HCT116 (cell line): Measurements from ENCODE around the gene SERINC5. TPM values are rescaled to one million over a fixed set of nuclear protein-coding genes. Genes with fewer than 3 reads are reported as not detected.

Experiments used
- ATAC-seq: fragments of 200-7000 bp; cut with Tn5 transposase; 2 replicates; pipeline ENCODE4 v1.9.1; 2020; ENCODE audit warnings: mild to moderate bottlenecking, moderate library complexity
- BruUV-seq: library from RNA; stranded (reverse); fragments of 400-500 nt; replicated peaks from 2 replicates; lab custom pipeline; 2021; lab: Mats Ljungman, UMichigan
- CTCF ChIA-PET: fragments of 300-600 bp; sonication (Branson Sonifier 250); formaldehyde crosslinking; loops from one replicate; lab custom pipeline; 2021; ENCODE audit warnings: antibody characterized with exemption; lab: Charles Lee
- POLR2A ChIA-PET: fragments of 300-600, 350-600 bp; sonication (Branson Sonifier 250); formaldehyde crosslinking; loops from one replicate; lab custom pipeline; 2021; ENCODE audit warnings: antibody characterized with exemption; lab: Charles Lee
- RAD21 ChIA-PET, 2 experiments: fragments of 300-600 bp; sonication (Branson Sonifier 250); formaldehyde crosslinking; loops; one replicate each; lab custom pipeline; 2023; ENCODE audit warnings: low total read pairs in 2 of 2; ENCODE audit not compliant: uncharacterized antibody in 2 of 2, unreplicated experiment in 2 of 2, low non-redundant PET in 1 of 2; lab: Charles Lee
- DNase-seq: peaks from one replicate; pipeline ENCODE4 v3.0.0-alpha.2; 2010; ENCODE audit warnings: low read depth, low spot score
- H2AFZ ChIP-seq: fragments of 200-600 bp; shearing (Covaris generic), sonication (generic); 2 replicates; pipeline ENCODE4 v1.6.1; 2017; ENCODE audit warnings: low read depth, mixed run types, mixed read lengths, antibody characterized with exemption, low read length; ENCODE audit not compliant: poor library complexity, severe bottlenecking
- H3K27ac ChIP-seq: 2 replicates; pipeline ENCODE4 v1.5.1; 2012; ENCODE audit warnings: low read depth, low read length
- H3K27me3 ChIP-seq: fragments of 200-600 bp; sonication (generic); 2 replicates; pipeline ENCODE4 v1.6.1; 2016; ENCODE audit warnings: mixed run types, low read length, mixed read lengths; ENCODE audit not compliant: insufficient read depth
- H3K36me3 ChIP-seq, 2 experiments: fragments of 200-500 bp in 1 of 2; fragments of 200-600 bp in 1 of 2; sonication (Bioruptor generic) in 1 of 2; sonication (generic) in 1 of 2; 2 replicates each; pipeline versions ENCODE4 v1.5.1 to v1.6.1; 2014 to 2016; ENCODE audit warnings: low read length in 2 of 2, inconsistent platforms in 1 of 2, mixed read lengths in 1 of 2, mixed run types in 1 of 2; ENCODE audit not compliant: insufficient read depth in 2 of 2, control insufficient read depth in 1 of 2
- H3K4me1 ChIP-seq, 2 experiments: fragments of 200-600 bp in 1 of 2; sonication (generic) in 1 of 2; 2 replicates each; pipeline versions ENCODE4 v1.5.1 to v1.6.1; 2012 to 2017; ENCODE audit warnings: low read length in 2 of 2, inconsistent platforms in 1 of 2, mild to moderate bottlenecking in 1 of 2, mixed read lengths in 1 of 2, mixed run types in 1 of 2, moderate library complexity in 1 of 2; ENCODE audit not compliant: insufficient read depth in 2 of 2, control insufficient read depth in 1 of 2
- H3K4me2 ChIP-seq: fragments of 200-600 bp; sonication (generic); 2 replicates; pipeline ENCODE4 v1.6.1; 2017; ENCODE audit warnings: mixed run types, low read length, mixed read lengths
- H3K4me3 ChIP-seq, 2 experiments: fragments of 200-600 bp in 1 of 2; sonication (generic) in 1 of 2; replicated peaks in 1 of 2; 2 replicates each; pipeline ENCODE4 v1.5.1; 2011 to 2016; ENCODE audit warnings: low read length in 2 of 2, control low read depth in 1 of 2, low read depth in 1 of 2, mild to moderate bottlenecking in 1 of 2, mixed read lengths in 1 of 2, mixed run types in 1 of 2
- H3K79me2 ChIP-seq: fragments of 200-600 bp; sonication (generic); 2 replicates; pipeline ENCODE4 v1.6.1; 2017; ENCODE audit warnings: mild to moderate bottlenecking, mixed run types, low read length, moderate library complexity, mixed read lengths; ENCODE audit not compliant: insufficient read depth
- H3K9ac ChIP-seq: fragments of 200-600 bp; sonication (generic); 2 replicates; pipeline ENCODE4 v1.6.1; 2016; ENCODE audit warnings: low read length, mixed read lengths
- H3K9me2 ChIP-seq: fragments of 200-600 bp; sonication (generic), shearing (Covaris generic); 2 replicates; pipeline ENCODE4 v1.6.1; 2017; ENCODE audit warnings: mixed run types, mild to moderate bottlenecking, moderate library complexity; ENCODE audit not compliant: insufficient read depth
- H3K9me3 ChIP-seq, 2 experiments: fragments of 200-500 bp in 1 of 2; fragments of 200-600 bp in 1 of 2; sonication (Bioruptor generic) in 1 of 2; sonication (generic) in 1 of 2; 2 replicates each; pipeline ENCODE4 v1.6.1; 2014 to 2017; ENCODE audit warnings: low read length in 2 of 2, mixed read lengths in 2 of 2, inconsistent platforms in 1 of 2, low read depth in 1 of 2, mild to moderate bottlenecking in 1 of 2, mixed run types in 1 of 2, moderate library complexity in 1 of 2; ENCODE audit not compliant: control insufficient read depth in 1 of 2, insufficient read depth in 1 of 2
- H4K20me1 ChIP-seq: fragments of 200-600 bp; sonication (generic), shearing (Covaris generic); 2 replicates; pipeline ENCODE4 v1.6.1; 2017; ENCODE audit warnings: mixed run types, mild to moderate bottlenecking, moderate library complexity; ENCODE audit not compliant: insufficient read depth
- CBX3 ChIP-seq: IDR thresholded peaks from 2 replicates; pipeline ENCODE4 v1.6.1; 2012; ENCODE audit warnings: low read depth
- EGR1 ChIP-seq: IDR thresholded peaks from 2 replicates; pipeline ENCODE4 v1.6.1; 2012; ENCODE audit warnings: low read depth
- ELF1 ChIP-seq: IDR thresholded peaks from 2 replicates; pipeline ENCODE4 v1.6.1; 2012; ENCODE audit warnings: low read depth, borderline replicate concordance
- EZH2 ChIP-seq: fragments of 200-600 bp; sonication (generic); IDR thresholded peaks from 2 replicates; pipeline ENCODE4 v1.6.1; 2017; ENCODE audit warnings: antibody characterized with exemption, mixed run types
- EZH2phosphoT487 ChIP-seq: fragments of 200-600 bp; IDR thresholded peaks from 2 replicates; pipeline ENCODE4 v1.6.1; 2018; ENCODE audit warnings: antibody characterized with exemption, borderline replicate concordance
- FOSL1 ChIP-seq: IDR thresholded peaks from 2 replicates; pipeline ENCODE4 v1.6.1; 2012; ENCODE audit warnings: low read depth
- JUND ChIP-seq: IDR thresholded peaks from 2 replicates; pipeline ENCODE4 v1.6.1; 2012
- MAX ChIP-seq: IDR thresholded peaks from 2 replicates; pipeline ENCODE4 v1.6.1; 2012
- POLR2A ChIP-seq: IDR thresholded peaks from 2 replicates; pipeline ENCODE4 v1.7.0; 2011; ENCODE audit warnings: borderline replicate concordance; ENCODE audit not compliant: insufficient read depth, insufficient read length; ENCODE audit errors: extremely low read depth
- POLR2AphosphoS5 ChIP-seq: IDR thresholded peaks from 2 replicates; pipeline ENCODE4 v1.6.1; 2011; ENCODE audit warnings: mild to moderate bottlenecking, low read depth, low read length, moderate library complexity
- REST ChIP-seq: IDR thresholded peaks from 2 replicates; pipeline ENCODE4 v1.6.1; 2012; ENCODE audit warnings: low read depth
- SIN3A ChIP-seq: IDR thresholded peaks from 2 replicates; pipeline ENCODE4 v1.6.1; 2012; ENCODE audit warnings: low read depth
- SP1 ChIP-seq: IDR thresholded peaks from 2 replicates; pipeline ENCODE4 v1.6.1; 2012; ENCODE audit warnings: low read depth
- SRF ChIP-seq: IDR thresholded peaks from 2 replicates; pipeline ENCODE4 v1.6.1; 2012; ENCODE audit warnings: low read depth
- TCF7L2 ChIP-seq: IDR thresholded peaks from 2 replicates; pipeline ENCODE4 v1.7.0; 2011; ENCODE audit warnings: borderline replicate concordance, inconsistent platforms; ENCODE audit not compliant: insufficient read depth, insufficient read length; ENCODE audit errors: extremely low read depth
- ZFX ChIP-seq: fragments of 450-650 bp; IDR thresholded peaks from 2 replicates; pipeline ENCODE4 v1.6.1; 2017
- ZNF274 ChIP-seq: fragments of 200-500 bp; sonication (Bioruptor generic); IDR thresholded peaks from 2 replicates; pipeline ENCODE4 v1.6.1; 2014; ENCODE audit warnings: mild to moderate bottlenecking, low read depth, low read length, inconsistent platforms
- intact Hi-C: fragments of 100-400 bp; cut with micrococcal nuclease; formaldehyde crosslinking; loops from 2 replicates; pipeline ENCODE4 v1.10.0; 2022
- total RNA-seq: library from RNA; stranded (reverse); gene quantifications from one replicate; pipeline ENCODE4 v1.2.1, GENCODE V29; 2021; ENCODE audit not compliant: unreplicated experiment
- TF ChIP-seq, protein P1 (sequence below): IDR thresholded peaks from 2 replicates; pipeline ENCODE4 v1.6.1; 2012
- TF ChIP-seq, protein P2 (sequence below), 3 experiments: fragments of 200-600 bp in 1 of 3; sonication (generic) in 1 of 3; IDR thresholded peaks in 2 of 3; conservative IDR thresholded peaks in 1 of 3; 2 replicates each; pipeline ENCODE4 v1.5.1; 2012 to 2017; ENCODE audit warnings: low read depth in 2 of 3, low read length in 2 of 3, antibody characterized with exemption in 1 of 3, borderline replicate concordance in 1 of 3, control low read depth in 1 of 3, mild to moderate bottlenecking in 1 of 3, mixed read lengths in 1 of 3, mixed run types in 1 of 3, moderate library complexity in 1 of 3; ENCODE audit not compliant: insufficient read depth in 1 of 3

The SERINC5 gene
- total RNA-seq, 1 experiment from 2014 or later = 39.3 TPM

GRCh38 chr5:80217667-80218066, 38.2 kb downstream of the SERINC5 start (continued):
- TF ChIP-seq FOSL1 (no peak), ZNF274 (no peak)

- ChIA-PET POLR2A (no interaction called here), RAD21 (interaction anchor here in 1 of 2 experiments (0.6 kb wide), 1 partner anchor 123 kb away, joined by 3 read pairs; no protein-coding TSS in a partner anchor), CTCF (no interaction called here)
- no peak overlapping the region for H3K9ac ChIP-seq
- H3K79me2 ChIP-seq = peaks cover 8% of the 10 kb centered on the region
- H3K9me3 ChIP-seq = no peaks in the 10 kb centered on the region
- ATAC-seq (no peak), DNase-seq (no peak)
- no peak overlapping the region for H3K4me3 ChIP-seq
- H3K36me3 ChIP-seq = no peaks in the 10 kb centered on the region
- H3K9me2 ChIP-seq = no peaks in the 10 kb centered on the region
- no peak overlapping the region for H2AFZ ChIP-seq
- intact Hi-C loops = no loop called here
- H3K4me2 ChIP-seq = no peak overlapping the region
- H3K4me1 ChIP-seq = peaks cover 13 to 17% of the 10 kb centered on the region in 2 experiments
- BruUV-seq = no TSS peak
- no peaks in the 10 kb centered on the region for H3K27me3 ChIP-seq
- H4K20me1 ChIP-seq = no peaks in the 10 kb centered on the region
- H3K27ac ChIP-seq = no peak overlapping the region
- TF ChIP-seq EGR1 = no peak
- no peak for TF ChIP-seq EZH2phosphoT487
- TF ChIP-seq ZNF274 = no peak
- no peak for TF ChIP-seq POLR2A
- no peak for TF ChIP-seq SP1
- TF ChIP-seq, protein P1, sequence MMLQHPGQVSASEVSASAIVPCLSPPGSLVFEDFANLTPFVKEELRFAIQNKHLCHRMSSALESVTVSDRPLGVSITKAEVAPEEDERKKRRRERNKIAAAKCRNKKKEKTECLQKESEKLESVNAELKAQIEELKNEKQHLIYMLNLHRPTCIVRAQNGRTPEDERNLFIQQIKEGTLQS = no peak
- TF ChIP-seq ELF1 = no peak
- no peak for TF ChIP-seq JUND
- TF ChIP-seq FOSL1 = no peak
- TF ChIP-seq POLR2AphosphoS5 = no peak
- no peak for TF ChIP-seq SIN3A
- no peak for TF ChIP-seq MAX
- no peak for TF ChIP-seq ZFX
- no peak for TF ChIP-seq SRF
- TF ChIP-seq TCF7L2 = no peak
- no peak for TF ChIP-seq EZH2
- no peak for TF ChIP-seq CBX3
- TF ChIP-seq, protein P2, sequence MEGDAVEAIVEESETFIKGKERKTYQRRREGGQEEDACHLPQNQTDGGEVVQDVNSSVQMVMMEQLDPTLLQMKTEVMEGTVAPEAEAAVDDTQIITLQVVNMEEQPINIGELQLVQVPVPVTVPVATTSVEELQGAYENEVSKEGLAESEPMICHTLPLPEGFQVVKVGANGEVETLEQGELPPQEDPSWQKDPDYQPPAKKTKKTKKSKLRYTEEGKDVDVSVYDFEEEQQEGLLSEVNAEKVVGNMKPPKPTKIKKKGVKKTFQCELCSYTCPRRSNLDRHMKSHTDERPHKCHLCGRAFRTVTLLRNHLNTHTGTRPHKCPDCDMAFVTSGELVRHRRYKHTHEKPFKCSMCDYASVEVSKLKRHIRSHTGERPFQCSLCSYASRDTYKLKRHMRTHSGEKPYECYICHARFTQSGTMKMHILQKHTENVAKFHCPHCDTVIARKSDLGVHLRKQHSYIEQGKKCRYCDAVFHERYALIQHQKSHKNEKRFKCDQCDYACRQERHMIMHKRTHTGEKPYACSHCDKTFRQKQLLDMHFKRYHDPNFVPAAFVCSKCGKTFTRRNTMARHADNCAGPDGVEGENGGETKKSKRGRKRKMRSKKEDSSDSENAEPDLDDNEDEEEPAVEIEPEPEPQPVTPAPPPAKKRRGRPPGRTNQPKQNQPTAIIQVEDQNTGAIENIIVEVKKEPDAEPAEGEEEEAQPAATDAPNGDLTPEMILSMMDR (IDR thresholded peaks at IDR 0.05 in 2 of 3, conservative IDR thresholded peaks at IDR 0.05 in 1 of 3; ENCODE audit: borderline replicate concordance in 1 of 3, insufficient read depth in 1 of 3, low read depth in 2 of 3, low read length in 2 of 3) = no peak
- no peak for TF ChIP-seq REST
Measured at GRCh38 chr5:80216753-80217596, 38.9 kb downstream of the SERINC5 start.
